T-helper 17 cell (primary cell): ENCODE results near the gene TECR. TPM values are rescaled to one million over a fixed set of nuclear protein-coding genes. Genes with fewer than 3 reads are reported as not detected.
"Not testable (repeated sequence)": the region's sequence is repeated elsewhere in the genome, so short reads cannot be mapped to it uniquely, and the experiment has no call there.

Experiments used
- ATAC-seq: fragments of 150-1000 bp; cut with Tn5 transposase; 2 replicates; pipeline ENCODE4 v1.10.0; 2021; ENCODE audit warnings: mild to moderate bottlenecking, moderate library complexity
- DNase-seq, 3 donors: peaks; one replicate each; pipeline versions ENCODE4 v3.0.0 to v3.0.0-alpha.2; 2020 to 2021
- H3K9me3 ChIP-seq: one replicate; pipeline ENCODE4 v1.7.0; 2013; ENCODE audit warnings: low read length, mild to moderate bottlenecking; ENCODE audit not compliant: control insufficient read depth, poor library complexity, severe bottlenecking
- H3K27ac Mint-ChIP-seq: one replicate; pipeline ENCODE4 v1.8.0; 2022; ENCODE audit warnings: mild to moderate bottlenecking, moderate library complexity, mixed read lengths
- H3K27me3 Mint-ChIP-seq: one replicate; pipeline ENCODE4 v1.8.0; 2022; ENCODE audit warnings: mixed read lengths
- H3K36me3 Mint-ChIP-seq: one replicate; pipeline ENCODE4 v1.8.0; 2022; ENCODE audit warnings: low read depth, mixed read lengths
- H3K4me1 Mint-ChIP-seq: one replicate; pipeline ENCODE4 v1.8.0; 2022; ENCODE audit warnings: mild to moderate bottlenecking, mixed read lengths
- H3K4me3 Mint-ChIP-seq: one replicate; pipeline ENCODE4 v1.8.0; 2022; ENCODE audit warnings: mild to moderate bottlenecking, moderate library complexity, mixed read lengths
- total RNA-seq, 4 donors: library from RNA in 2 of 4; stranded (reverse) in 2 of 4; gene quantifications; one replicate each; pipeline ENCODE4 v1.2.3 and lab custom pipeline; 2022 to 2026

TECR gene
- total RNA-seq, 2 donors from 2014 or later: 111 to 125 TPM

DNA sequence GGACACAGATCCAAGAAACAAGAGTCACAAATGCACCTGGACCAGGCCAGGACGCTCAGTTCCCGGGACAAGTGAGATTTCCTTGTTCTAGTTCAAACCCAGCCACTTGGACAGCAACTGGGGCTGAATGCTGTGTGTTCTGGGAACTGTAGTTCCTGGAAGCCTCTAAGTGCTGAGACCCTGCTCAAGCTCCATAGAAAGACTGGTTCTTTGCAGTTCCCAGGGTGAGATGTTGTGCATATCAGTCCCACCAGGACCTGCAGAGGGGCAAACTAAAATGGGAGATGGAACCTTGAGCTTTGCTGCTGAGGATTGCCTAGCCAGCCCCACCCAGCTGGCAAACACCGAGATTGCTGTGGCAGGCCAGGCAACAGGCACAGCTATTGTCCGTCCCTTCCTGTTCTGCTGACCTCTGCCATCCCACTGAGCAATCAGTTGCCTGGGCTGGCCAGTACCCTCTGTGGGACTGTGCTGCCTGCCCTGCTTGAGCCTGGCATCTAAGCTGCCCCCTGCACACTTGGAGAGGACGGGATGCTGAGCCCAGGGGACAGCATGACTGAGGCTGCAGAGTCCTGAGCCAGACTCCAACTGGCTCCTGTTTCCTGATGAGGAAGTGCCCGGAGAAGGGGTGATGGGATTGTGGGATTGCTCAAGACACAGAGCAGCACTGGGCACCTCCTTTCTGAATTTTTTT lies 32.0 kb upstream of the TECR start:
- Mint-ChIP-seq H3K36me3 (no peaks in the 10 kb centered on the region), H3K4me3 (peak overlapping the region; percentile 88), H3K4me1 (peaks cover 23% of the 10 kb centered on the region), H3K27me3 (no peaks in the 10 kb centered on the region), H3K27ac (no peak overlapping the region)
- H3K9me3 ChIP-seq: no peaks in the 10 kb centered on the region
- no peak for ATAC-seq
- no peak for DNase-seq

- ATAC-seq: no peak
- H3K27me3 Mint-ChIP-seq: no peaks in the 10 kb centered on the region
- no peak overlapping the region for H3K4me3 Mint-ChIP-seq
- peaks cover 30% of the 10 kb centered on the region for H3K4me1 Mint-ChIP-seq
- H3K9me3 ChIP-seq: no peaks in the 10 kb centered on the region
- peak overlapping the region; percentile 76 for H3K27ac Mint-ChIP-seq
- DNase-seq: no peak
- H3K36me3 Mint-ChIP-seq: no peaks in the 10 kb centered on the region
These were observed 26.9 kb upstream of the TECR start for GRCh38 chr19:14502334-14503092.

- no peaks in the 10 kb centered on the region for H3K36me3 Mint-ChIP-seq
- no peak for ATAC-seq
- H3K4me1 Mint-ChIP-seq: peaks cover 32% of the 10 kb centered on the region
- no peaks in the 10 kb centered on the region for H3K9me3 ChIP-seq
- H3K4me3 Mint-ChIP-seq: peak overlapping the region; percentile 21
- H3K27ac Mint-ChIP-seq: peak overlapping the region; percentile 76
- H3K27me3 Mint-ChIP-seq: no peaks in the 10 kb centered on the region
- no peak for DNase-seq
These were observed 26.1 kb upstream of the TECR start for GRCh38 chr19:14503285-14503684.

- H3K9me3 ChIP-seq, H3K27ac Mint-ChIP-seq, H3K27me3 Mint-ChIP-seq, ATAC-seq, DNase-seq, H3K36me3 Mint-ChIP-seq, H3K4me3 Mint-ChIP-seq: not testable (repeated sequence)
- H3K4me1 Mint-ChIP-seq: peaks cover 37% of the 10 kb centered on the region
These were observed 24.8 kb upstream of the TECR start for GRCh38 chr19:14504575-14504974.

GRCh38 chr19:14505488-14506239 lies 23.7 kb upstream of the TECR start:
- DNase-seq: peak; percentile 60 to 71 (median 63)
- peak overlapping the region; percentile 98 for H3K27ac Mint-ChIP-seq
- no peaks in the 10 kb centered on the region for H3K9me3 ChIP-seq
- ATAC-seq: peak; percentile 50
- H3K4me3 Mint-ChIP-seq: peak overlapping the region; percentile 77
- H3K36me3 Mint-ChIP-seq: no peaks in the 10 kb centered on the region
- peaks cover 43% of the 10 kb centered on the region for H3K4me1 Mint-ChIP-seq
- no peaks in the 10 kb centered on the region for H3K27me3 Mint-ChIP-seq

GRCh38 chr19:14507704-14508542 lies 21.5 kb upstream of the TECR start:
- Mint-ChIP-seq H3K27ac (peak overlapping the region; percentile 98), H3K4me3 (peak overlapping the region; percentile 77), H3K27me3 (no peaks in the 10 kb centered on the region), H3K4me1 (peaks cover 43% of the 10 kb centered on the region), H3K36me3 (no peaks in the 10 kb centered on the region)
- ATAC-seq: no peak
- H3K9me3 ChIP-seq: no peaks in the 10 kb centered on the region
- DNase-seq: no peak

GRCh38 chr19:14510311-14511228 lies 18.8 kb upstream of the TECR start:
- H3K27ac Mint-ChIP-seq: peak overlapping the region; percentile 99
- H3K27me3 Mint-ChIP-seq: no peaks in the 10 kb centered on the region
- H3K4me3 Mint-ChIP-seq: peak overlapping the region; percentile 68
- DNase-seq (no peak), ATAC-seq (no peak)
- H3K4me1 Mint-ChIP-seq: peaks cover 35% of the 10 kb centered on the region
- H3K9me3 ChIP-seq: no peaks in the 10 kb centered on the region
- H3K36me3 Mint-ChIP-seq: peaks cover 4% of the 10 kb centered on the region

- DNase-seq: no peak
- Mint-ChIP-seq H3K27ac (peak overlapping the region; percentile 99), H3K36me3 (peaks cover 4% of the 10 kb centered on the region), H3K4me1 (peaks cover 35% of the 10 kb centered on the region), H3K27me3 (no peaks in the 10 kb centered on the region), H3K4me3 (no peak overlapping the region)
- no peaks in the 10 kb centered on the region for H3K9me3 ChIP-seq
- ATAC-seq: no peak
These were observed 18.2 kb upstream of the TECR start for GRCh38 chr19:14511229-14511593.

- no peak for DNase-seq
- H3K27ac Mint-ChIP-seq: peak overlapping the region; percentile 99
- peaks cover 33% of the 10 kb centered on the region for H3K4me1 Mint-ChIP-seq
- H3K27me3 Mint-ChIP-seq: no peaks in the 10 kb centered on the region
- H3K9me3 ChIP-seq: no peaks in the 10 kb centered on the region
- ATAC-seq: no peak
- no peak overlapping the region for H3K4me3 Mint-ChIP-seq
- H3K36me3 Mint-ChIP-seq: peaks cover 8% of the 10 kb centered on the region
These were observed 16.9 kb upstream of the TECR start for GRCh38 chr19:14512406-14512961.

GRCh38 chr19:14514215-14514863 lies 15.1 kb upstream of the TECR start:
- Mint-ChIP-seq H3K4me1 (peaks cover 34% of the 10 kb centered on the region), H3K4me3 (peak overlapping the region; percentile 94), H3K36me3 (peaks cover 8% of the 10 kb centered on the region), H3K27ac (peak overlapping the region; percentile 99), H3K27me3 (no peaks in the 10 kb centered on the region)
- ATAC-seq: no peak
- DNase-seq: no peak
- H3K9me3 ChIP-seq: no peaks in the 10 kb centered on the region

DNA sequence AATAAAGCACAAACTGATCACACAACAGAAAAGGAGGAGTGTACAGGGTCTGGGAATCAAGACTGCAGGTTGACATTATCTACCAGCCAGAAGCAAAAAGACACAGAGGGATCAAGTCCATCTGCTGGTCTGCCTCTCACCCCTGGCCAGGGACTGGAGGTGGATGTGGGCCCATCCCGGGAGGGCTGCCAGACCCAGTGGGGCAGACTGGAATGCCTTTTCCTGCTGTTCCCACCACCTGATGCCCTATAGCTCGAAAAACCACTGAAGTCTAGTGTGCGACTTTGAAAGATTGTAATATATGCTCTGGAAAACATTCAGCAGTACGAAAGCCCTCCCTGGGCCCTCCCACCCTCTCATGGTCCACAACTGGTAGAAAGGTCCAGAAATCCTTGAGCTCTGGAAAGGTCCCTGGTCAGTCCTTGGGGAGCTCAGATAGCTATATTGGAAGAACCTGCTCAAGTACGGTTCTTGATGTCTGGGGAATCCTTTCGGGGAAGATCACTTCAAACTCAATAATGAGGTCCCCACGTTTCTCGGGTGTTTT lies 13.8 kb upstream of the TECR start:
- no peaks in the 10 kb centered on the region for H3K27me3 Mint-ChIP-seq
- ATAC-seq: no peak
- no peaks in the 10 kb centered on the region for H3K9me3 ChIP-seq
- H3K36me3 Mint-ChIP-seq: peaks cover 8% of the 10 kb centered on the region
- peaks cover 36% of the 10 kb centered on the region for H3K4me1 Mint-ChIP-seq
- peak overlapping the region; percentile 99 for H3K27ac Mint-ChIP-seq
- peak overlapping the region; percentile 94 for H3K4me3 Mint-ChIP-seq
- DNase-seq: no peak
